GM21360 (cell line): ENCODE measurements around the gene SLC41A1.
A peak's percentile ranks its signal among the peaks of the same experiment; 100 is the strongest.

Experiments
- ATAC-seq: cut with Tn5 transposase; IDR thresholded peaks from one replicate; pipeline ENCODE4 v1.9.1; 2021; ENCODE audit warnings: mild to moderate bottlenecking, moderate library complexity; ENCODE audit not compliant: unreplicated experiment

SLC41A1 gene

DNA sequence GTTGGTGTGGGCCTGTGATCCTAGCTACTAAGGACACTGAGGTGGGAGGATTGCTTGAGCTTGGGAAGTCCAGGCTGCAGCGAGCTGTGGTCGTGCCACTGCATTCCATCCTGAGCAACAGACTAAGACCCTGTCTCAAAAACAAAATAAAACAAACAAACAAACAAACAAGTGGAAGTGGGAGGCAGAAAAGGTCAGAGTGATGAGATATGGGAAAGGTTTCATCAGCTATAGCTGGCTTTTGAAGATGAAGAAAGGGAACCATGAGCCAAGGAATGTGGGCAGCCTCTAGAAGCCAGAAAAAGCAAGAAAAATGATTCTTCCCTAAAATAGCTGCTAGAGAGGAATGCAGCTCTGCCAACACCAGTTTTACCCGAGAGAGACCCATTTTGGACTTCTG, 52.4 kb downstream of the SLC41A1 start:
- no peak for ATAC-seq

DNA sequence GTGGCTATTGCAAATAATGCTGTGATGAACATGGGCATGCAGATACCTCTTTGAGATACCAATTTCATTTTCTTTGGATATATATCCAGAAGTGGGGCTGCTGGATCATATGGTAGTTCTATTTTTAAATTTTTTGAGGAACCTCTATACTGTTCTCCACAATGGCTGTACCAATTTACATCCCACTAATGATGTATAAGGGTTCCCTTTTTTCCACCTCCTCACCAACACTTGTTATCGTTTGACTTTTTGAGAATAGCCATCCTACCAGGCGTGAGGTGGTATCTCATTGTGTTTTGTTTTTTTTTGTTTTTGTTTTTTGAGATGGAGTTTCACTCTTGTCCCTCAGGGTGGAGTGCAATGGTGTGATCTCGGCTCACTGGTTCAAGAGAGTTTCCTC, 56.4 kb downstream of the SLC41A1 start:
- no peak for ATAC-seq

DNA sequence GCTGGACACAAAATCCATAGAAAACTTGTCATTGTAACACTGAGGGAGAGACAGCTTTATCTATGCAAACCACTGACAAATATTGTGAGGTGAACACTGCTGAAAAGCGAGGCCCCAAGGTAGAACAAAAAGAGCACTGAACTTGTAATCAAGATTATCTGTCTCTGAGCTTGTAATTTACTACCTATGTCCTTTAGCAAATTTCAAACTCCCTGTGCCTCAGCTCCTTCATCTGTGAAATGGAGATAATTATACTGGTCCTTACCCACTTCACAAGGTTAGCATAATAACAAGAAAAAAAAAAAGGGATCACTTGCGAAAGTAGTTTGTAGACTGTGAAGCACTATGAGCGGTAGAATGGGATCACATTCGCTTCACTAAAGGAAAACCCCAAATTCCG, 58.1 kb downstream of the SLC41A1 start:
- ATAC-seq = no peak

DNA sequence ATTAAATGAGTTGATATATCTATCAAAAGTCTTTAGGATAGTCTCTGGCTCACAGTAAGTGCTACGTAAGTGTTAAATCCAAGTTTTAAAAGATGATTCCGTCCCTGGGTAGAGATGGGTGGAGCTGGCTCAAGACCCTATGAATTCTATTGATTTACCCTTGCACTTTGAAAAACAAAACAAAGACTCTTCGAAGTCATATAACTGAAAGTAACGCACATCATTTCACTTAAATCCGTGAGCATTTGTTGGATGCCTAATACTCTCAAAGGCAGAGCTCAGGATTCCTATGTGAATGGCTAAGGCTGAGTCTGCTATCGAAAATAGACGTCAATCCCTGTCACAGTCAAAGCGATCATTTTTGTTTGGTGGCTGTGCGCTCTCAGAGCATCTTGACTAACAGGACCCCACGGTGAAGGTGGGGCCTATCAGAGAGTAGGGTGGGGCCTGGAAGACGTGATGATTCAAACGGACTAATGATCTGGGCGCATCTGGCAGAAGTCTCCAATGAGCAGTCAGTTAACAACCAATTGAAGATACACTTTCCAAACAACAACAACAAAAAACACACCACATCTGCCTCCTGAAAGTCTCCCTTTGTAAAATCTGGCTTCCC, 61.9 kb downstream of the SLC41A1 start:
- no peak for ATAC-seq

DNA sequence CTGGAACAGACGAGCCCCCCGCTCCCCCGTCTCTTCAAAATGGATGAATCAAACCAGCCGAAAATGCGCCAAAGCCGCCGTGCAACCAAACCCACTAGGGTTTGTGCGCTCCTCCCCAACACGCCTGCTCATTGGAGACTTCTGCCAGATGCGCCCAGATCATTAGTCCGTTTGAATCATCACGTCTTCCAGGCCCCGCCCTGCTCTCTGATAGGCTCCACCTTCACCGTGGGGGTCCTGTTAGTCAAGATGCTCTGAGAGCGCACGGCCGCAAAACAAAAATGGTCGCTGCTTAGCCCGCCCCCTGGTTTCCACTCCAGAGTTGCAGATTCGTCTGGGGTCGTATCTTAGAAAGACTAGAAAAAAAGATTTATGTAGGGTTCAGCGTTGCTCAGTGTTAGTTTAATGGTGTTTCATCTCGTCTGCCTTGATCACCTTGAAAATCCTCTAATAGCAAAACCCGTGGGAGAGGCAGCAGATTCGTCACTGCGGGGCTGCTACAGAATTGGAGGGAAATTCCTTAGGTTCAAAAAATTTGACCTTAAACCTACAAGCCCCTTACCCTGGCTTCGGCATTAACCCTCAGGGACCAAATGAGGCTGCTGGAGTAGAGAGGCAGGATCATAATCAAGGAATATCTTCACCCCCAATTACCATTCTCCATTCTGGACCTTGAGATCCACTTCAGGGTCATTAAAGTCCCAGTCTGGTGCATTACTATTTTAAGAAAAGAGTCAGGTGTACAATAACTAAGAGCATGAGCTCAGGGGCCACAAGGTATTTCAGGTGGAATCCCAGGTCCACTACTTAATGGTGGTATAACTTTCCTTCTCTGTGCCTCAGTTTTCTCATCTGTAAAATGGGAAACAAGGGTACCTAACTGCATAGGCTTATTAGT, 62.6 kb downstream of the SLC41A1 start, which contains the start of gene NUCKS1:
NUCKS1 (minus strand) TSS at position 45 of the 898 bp plus-strand sequence. CDS start 209 bp downstream, outside the sequence.
- peak; percentile 76 for ATAC-seq

DNA sequence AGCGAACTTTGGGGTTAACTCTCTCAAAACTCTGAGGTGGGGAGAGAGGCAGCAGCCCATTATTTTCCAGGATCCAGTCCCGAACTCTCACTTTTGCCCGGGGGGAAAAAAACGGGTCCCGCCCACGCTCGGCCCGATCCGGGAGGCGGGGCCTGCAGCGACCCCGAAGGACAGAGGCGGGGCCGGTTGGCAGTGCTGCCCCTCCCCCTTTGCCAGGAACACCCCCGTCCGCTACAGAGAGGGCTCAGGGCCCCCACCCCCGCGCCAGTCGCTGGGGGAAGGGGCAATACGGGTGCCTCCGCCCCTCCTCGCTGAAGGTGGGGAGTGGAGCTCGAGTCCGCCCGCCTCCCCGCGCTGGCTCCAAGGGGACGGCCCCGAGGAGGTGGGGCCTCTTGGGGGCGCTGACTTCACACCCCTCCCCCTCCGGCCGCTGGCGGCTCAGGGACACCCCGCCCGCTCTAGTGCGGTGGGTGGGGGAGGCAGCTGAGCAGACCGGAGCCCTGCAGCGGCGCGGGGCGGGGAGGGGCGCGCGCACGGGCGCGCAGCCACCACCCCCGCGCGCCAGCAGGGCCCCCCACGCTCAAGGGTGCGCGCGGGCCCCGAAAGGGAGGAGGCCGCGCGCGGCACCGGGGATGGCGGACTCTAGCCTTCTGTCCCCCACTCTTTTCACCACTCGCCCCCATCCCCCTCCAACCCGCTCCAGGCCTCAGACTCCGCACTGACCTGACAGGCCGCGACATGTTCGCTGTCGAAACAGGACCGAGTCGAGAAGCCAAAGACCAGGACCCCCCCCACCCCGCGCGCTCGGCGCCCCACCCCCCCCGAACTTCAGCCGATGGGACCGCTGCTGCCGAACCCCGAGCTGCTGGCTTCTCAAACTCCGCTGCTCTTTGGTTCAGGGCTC, 63.5 kb downstream of the SLC41A1 start:
- ATAC-seq = peak; percentile 78

DNA sequence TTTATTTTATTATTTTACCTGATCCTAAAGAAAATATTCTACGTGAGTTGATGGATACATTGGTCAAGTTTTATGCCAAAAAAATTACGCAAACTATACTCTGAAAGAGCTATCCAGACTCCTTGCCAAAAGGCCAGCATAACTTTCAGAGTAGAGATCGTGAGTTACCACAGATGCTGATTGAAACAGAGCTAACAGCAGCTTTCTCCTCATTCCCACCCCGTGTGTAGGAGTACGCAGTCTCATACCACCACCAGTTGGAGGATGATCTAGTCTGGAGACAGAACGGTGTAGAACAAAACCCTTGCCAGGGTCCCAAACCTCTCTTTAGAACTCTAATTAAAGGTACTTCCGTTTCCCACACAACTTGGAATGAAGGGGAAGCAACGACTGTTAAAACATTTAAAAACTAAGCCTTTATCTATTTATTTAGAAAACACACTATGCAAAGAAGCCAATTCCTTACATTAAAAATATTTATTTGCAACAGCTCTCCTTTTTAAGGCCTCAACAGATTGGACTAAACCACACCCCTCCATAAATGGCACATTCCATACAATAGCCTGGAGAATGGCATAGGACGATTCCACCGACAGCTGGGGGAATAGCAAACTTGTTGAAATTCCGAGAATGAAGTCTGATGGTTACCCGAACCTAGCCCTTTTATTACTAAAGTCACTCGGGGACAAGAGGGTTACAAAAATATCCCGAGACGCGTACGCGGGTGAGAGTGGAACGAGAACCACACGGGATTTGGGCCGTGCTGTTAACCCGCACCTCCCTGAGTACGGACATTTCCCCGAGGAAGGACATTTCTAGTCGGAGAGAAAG, 64.4 kb downstream of the SLC41A1 start:
- peak; percentile 12 for ATAC-seq

DNA sequence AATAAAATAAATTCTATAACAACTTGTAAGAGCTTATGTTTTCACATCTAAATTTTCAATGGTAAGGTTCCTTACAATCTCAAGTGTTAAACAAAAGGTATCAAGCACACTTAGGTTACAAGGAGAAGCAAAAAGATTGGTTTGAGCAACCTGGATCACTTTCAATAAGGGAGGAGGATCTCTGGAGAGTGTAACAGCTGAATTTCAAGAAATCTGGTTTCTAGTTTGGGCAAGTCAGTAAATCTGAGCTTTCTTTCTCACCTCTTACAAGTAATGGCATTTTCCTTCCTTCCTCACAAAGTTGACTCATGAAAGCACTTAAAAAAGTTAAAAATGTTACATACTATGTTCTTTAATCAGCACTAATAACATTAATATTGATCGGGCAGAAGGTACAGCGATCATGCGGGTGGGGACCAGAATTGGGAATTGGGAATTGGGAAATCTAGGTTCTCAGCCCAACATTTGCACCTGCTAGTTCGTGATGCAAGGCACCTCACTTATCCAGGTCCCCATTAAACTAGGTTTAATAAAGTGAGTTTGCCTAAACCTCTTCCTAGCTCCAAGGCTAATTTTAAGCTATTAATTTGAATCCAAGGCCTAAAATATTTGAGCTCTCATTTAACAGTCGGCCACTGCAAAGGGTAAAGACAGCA, 66.1 kb downstream of the SLC41A1 start:
- ATAC-seq = no peak

DNA sequence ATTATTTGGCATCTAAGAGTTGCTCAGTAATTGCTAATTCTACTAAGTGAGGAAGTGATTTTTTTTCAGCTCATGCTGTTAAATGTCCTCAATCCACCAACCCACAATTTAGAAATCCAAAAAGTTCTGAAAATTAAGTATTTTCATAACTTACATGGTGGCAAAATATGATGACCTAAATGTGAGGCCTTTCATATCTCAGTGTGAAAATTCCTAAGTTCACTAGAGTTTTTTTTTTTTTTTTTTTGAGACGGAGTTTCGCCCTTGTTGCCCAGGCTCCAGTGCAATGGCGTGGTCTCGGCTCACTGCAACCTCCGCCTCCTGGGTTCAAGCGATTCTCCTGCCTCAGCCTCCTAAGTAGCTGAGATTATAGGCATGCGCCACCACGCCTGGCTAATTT, 68.6 kb downstream of the SLC41A1 start:
- ATAC-seq = no peak

DNA sequence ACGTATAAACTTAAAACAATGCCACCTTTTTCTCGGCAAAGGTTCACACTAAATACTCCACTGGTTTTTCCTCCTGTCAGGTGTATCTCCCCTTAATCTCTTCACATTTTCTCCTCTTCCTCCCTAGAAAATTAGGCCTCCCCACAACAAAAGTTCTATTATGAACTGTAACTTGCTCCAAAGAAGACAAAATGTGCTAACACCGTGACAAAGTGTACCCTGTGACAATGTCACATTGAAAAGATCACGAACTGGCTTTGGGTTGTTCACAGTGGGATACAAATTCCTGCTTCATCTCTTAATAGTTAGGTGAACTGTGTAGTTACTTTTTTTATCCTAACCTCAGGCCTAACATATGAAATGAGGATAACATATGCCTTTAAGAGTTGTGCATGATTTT, 69.0 kb downstream of the SLC41A1 start:
- no peak for ATAC-seq

DNA sequence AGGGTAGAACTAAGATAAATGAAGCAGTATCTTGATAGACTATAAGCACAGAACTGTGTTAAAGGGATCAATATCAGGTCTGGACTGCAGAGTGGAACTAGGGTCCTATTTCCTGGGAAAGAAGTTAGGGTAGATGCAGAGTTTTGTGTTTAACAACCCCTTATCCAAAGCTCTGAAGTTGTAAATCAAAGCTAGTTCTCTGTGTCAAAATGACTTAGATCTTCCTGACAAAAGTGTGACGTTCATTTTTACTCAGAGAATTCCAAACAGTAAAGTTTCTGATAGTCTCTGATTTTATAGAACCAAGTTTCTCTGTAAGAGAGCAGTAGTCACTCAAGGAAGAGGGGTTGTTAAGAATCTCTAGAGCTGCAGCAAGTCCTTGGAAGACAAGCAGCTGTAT, 71.3 kb downstream of the SLC41A1 start:
- ATAC-seq = no peak

DNA sequence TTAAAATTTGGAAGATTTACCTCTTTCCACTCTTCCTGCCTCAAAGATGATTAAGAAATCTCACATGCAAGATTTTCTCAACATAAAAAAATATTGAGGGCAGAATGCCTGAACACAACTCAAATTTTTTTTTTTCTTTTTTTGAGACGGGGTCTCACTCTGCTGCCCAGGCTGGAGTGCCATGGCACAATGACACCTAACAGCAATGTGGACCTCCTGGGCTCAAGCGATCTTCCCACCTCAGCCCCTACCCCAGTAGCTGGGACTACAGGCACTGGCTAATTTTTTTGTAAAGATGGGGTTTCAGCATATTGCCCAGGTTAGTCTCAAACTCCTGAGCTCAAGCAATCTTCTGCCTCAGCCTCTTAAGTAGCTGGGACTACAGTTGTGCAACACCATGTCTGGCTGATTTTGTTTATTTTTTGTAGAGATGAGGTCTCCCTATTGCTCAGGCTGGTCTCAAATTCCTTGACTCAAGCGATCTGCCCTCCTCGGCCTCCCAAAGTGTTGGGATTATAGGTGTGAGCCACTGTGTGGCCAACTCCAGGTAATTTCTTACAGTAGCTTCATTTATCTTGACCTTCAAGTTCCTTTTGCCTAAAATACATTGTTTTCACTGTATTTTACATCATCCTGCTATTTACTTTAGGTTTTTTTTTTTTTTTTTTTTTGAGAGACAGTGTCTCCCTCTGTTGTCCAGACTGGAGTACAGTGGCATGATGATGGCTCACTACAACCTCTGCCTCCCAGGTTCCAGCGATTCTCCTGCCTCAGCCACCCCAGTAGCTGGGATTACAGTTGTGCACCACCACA, 73.4 kb downstream of the SLC41A1 start:
- ATAC-seq = no peak
